Measurements from ENCODE around the gene ITK. TPM values are rescaled to one million over a fixed set of nuclear protein-coding genes. Genes with fewer than 3 reads are reported as not detected.

Gene ITK
- total and polyA plus RNA-seq, 2 of the 8 experiments (the other 6 are each of a cell fraction or from before 2014, with no cell fraction given): 0.05 TPM; not detected in 1

DNA sequence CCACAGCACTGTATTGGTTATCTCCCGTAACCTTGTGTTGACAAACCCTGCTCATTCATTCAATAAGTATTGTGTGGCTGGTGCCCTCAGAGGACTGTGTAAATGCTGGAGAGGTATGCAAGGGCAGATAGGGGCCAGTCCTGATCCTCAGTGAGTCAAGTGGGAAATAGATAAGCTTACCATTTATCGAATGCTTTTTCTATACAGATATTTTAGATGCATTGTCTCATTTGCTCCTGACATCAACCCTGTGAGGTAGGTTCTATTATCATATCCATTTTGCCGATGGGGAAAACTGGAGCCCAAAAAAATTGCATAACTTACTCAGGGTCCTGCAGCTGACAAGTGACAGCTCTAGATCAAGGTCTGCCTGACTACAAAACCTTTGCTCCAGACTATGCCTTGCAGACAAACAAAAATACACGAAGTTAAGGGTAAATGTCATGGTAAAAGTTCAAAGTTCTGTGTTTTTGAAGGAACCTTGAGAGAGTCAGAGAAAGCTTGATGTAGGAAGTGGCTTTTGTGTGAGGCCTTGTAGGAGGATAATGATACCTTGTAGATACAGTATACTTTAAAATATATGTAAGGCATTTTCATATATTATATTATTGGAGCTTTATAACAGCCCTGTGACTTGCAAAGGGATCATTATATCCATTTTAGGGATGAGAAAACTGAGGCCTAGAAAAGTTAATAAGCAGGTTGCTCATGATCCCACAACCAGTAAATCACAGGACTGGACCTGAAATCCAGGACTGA lies 107.9 kb downstream of the ITK start (continued):
- TF ChIP-seq, protein P1, sequence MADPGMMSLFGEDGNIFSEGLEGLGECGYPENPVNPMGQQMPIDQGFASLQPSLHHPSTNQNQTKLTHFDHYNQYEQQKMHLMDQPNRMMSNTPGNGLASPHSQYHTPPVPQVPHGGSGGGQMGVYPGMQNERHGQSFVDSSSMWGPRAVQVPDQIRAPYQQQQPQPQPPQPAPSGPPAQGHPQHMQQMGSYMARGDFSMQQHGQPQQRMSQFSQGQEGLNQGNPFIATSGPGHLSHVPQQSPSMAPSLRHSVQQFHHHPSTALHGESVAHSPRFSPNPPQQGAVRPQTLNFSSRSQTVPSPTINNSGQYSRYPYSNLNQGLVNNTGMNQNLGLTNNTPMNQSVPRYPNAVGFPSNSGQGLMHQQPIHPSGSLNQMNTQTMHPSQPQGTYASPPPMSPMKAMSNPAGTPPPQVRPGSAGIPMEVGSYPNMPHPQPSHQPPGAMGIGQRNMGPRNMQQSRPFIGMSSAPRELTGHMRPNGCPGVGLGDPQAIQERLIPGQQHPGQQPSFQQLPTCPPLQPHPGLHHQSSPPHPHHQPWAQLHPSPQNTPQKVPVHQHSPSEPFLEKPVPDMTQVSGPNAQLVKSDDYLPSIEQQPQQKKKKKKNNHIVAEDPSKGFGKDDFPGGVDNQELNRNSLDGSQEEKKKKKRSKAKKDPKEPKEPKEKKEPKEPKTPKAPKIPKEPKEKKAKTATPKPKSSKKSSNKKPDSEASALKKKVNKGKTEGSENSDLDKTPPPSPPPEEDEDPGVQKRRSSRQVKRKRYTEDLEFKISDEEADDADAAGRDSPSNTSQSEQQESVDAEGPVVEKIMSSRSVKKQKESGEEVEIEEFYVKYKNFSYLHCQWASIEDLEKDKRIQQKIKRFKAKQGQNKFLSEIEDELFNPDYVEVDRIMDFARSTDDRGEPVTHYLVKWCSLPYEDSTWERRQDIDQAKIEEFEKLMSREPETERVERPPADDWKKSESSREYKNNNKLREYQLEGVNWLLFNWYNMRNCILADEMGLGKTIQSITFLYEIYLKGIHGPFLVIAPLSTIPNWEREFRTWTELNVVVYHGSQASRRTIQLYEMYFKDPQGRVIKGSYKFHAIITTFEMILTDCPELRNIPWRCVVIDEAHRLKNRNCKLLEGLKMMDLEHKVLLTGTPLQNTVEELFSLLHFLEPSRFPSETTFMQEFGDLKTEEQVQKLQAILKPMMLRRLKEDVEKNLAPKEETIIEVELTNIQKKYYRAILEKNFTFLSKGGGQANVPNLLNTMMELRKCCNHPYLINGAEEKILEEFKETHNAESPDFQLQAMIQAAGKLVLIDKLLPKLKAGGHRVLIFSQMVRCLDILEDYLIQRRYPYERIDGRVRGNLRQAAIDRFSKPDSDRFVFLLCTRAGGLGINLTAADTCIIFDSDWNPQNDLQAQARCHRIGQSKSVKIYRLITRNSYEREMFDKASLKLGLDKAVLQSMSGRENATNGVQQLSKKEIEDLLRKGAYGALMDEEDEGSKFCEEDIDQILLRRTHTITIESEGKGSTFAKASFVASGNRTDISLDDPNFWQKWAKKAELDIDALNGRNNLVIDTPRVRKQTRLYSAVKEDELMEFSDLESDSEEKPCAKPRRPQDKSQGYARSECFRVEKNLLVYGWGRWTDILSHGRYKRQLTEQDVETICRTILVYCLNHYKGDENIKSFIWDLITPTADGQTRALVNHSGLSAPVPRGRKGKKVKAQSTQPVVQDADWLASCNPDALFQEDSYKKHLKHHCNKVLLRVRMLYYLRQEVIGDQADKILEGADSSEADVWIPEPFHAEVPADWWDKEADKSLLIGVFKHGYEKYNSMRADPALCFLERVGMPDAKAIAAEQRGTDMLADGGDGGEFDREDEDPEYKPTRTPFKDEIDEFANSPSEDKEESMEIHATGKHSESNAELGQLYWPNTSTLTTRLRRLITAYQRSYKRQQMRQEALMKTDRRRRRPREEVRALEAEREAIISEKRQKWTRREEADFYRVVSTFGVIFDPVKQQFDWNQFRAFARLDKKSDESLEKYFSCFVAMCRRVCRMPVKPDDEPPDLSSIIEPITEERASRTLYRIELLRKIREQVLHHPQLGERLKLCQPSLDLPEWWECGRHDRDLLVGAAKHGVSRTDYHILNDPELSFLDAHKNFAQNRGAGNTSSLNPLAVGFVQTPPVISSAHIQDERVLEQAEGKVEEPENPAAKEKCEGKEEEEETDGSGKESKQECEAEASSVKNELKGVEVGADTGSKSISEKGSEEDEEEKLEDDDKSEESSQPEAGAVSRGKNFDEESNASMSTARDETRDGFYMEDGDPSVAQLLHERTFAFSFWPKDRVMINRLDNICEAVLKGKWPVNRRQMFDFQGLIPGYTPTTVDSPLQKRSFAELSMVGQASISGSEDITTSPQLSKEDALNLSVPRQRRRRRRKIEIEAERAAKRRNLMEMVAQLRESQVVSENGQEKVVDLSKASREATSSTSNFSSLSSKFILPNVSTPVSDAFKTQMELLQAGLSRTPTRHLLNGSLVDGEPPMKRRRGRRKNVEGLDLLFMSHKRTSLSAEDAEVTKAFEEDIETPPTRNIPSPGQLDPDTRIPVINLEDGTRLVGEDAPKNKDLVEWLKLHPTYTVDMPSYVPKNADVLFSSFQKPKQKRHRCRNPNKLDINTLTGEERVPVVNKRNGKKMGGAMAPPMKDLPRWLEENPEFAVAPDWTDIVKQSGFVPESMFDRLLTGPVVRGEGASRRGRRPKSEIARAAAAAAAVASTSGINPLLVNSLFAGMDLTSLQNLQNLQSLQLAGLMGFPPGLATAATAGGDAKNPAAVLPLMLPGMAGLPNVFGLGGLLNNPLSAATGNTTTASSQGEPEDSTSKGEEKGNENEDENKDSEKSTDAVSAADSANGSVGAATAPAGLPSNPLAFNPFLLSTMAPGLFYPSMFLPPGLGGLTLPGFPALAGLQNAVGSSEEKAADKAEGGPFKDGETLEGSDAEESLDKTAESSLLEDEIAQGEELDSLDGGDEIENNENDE (IDR thresholded peaks at IDR 0.05; ENCODE audit: insufficient replicate concordance, low read length): no peak
- no peak for TF ChIP-seq EGR1 (IDR thresholded peaks at IDR 0.05; ENCODE audit: borderline replicate concordance, low read depth, low read length)
- no peak for TF ChIP-seq BCL11A (IDR thresholded peaks at IDR 0.05; ENCODE audit: low read depth in 2 of 2, low read length in 2 of 2)
- no peak for TF ChIP-seq SAP30 (IDR thresholded peaks at IDR 0.05; ENCODE audit: insufficient read depth, insufficient replicate concordance, low read length)
- no peak for TF ChIP-seq JUN (IDR thresholded peaks at IDR 0.05; ENCODE audit: low read depth, low read length)

All from H1 (cell line).